Amniotic epithelial cell (primary cell): Measurements from ENCODE around the gene EGLN3.
A peak's percentile ranks its signal among the peaks of the same experiment; 100 is the strongest.
"Not testable (repeated sequence)": the region's sequence is repeated elsewhere in the genome, so short reads cannot be mapped to it uniquely, and the experiment has no call there.

Source experiments
- DNase-seq: peaks from one replicate; pipeline ENCODE4 v3.0.0-alpha.2; 2010; ENCODE audit warnings: low read depth

Gene EGLN3

DNA sequence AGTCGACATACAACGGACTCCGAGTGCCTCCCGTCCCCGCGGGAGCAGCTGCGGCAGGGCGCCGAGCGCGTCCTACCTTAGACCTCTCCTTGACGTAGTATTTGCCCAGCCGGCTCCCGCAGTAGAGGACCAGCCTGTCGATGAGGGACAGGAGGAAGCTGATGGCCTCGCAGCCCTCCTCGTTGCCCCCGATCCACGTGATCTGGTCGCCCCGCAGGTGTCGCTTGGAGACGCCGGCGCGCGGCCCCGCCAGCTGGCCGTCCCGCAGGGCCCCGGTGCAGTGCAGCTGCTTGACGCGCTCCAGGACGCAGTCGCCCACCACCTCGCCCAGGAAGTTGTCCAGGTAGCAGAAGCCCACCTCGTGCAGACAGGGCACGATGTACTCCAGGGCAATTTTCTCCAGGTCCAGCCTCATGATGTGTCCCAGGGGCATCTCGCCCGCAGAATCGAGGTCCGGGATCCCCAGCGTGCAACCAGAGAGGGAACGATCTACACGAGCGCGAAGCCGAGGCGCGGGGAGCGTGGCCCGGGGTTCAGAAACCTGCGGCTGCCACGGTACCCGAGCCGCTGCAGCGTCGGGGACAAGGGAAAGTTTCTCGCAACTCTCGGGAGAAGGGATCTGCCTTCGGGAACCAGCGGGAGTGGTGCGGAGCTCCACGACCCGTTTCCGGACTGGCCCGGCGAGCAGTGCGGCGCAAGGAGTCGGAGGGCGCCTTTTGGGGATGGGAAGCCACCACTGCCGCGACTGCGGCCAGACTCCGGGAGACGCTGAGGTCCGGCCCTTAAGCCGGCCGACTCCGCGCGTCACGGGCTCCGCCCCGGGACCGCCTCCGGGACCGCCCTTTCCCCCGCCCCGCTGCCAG lies at the start of gene EGLN3:
TSS of gene EGLN3 (minus strand) at position 755 of the 863 bp plus-strand sequence. CDS start at position 433, 322 bp downstream.
- peak; percentile 37 for DNase-seq

DNA sequence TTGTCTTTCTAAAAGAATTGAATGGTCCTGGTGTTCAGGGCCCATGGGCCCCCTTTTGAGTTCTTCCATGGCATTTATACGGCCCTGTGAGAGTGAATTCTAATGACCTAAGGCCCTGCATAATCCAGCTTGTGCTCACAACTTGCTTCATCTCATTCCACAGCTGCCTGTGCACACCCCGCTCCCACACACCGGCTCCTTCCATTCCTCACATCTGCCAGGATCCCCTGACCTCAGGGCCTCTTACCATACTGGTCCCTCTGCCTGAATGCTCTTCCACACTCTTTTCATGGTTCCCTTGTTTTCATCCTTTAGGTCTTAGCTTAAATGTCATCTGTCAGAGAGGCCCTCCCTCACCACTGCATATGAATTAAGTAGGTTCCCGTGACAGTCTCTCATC lies 49.5 kb upstream of the EGLN3 start:
- DNase-seq = peak; percentile 46

DNA sequence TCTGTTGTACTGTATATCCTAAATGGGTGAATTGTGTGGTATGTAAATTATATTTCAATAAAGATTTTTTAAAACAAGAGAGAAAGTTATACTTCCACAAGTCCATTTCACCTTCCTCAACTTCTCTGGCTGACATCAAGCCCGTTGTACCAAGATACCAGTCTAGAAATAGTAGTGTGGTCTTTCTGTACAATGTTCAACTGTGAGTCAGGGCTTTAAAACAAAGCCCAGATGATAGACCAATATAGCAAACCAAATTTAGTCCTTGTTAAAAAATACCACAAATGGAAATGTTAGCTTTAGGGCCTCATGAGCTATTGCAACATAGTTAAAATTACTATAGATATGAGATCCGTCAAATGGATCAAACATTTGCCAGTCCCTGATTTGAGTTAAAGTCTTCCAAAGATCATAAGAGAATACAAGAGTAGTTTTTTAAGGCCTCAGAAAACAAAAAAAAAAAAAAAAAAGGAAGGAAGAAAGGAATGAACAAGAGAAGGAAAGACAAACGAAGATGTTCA lies 49.0 kb upstream of the EGLN3 start:
- peak; percentile 27 for DNase-seq

DNA sequence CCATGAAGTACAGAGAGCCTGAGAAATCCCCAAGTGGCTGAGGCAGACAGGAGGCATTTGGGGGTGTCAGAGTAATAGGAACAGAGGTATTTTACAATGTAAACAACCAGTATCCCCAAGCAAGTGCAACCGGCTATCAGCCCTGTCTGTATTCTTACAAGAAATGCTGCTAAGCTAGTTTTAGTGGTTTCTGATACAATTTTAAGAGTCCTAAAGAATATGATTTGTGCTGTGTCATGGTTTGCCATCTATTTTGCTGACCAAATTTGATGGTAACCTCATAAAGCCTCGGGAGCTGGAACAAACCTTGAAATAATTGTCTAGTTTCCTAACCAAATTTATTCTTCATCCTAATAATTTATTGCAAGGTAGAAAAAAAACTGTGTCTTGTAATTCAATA lies 46.7 kb upstream of the EGLN3 start:
- no peak for DNase-seq

DNA sequence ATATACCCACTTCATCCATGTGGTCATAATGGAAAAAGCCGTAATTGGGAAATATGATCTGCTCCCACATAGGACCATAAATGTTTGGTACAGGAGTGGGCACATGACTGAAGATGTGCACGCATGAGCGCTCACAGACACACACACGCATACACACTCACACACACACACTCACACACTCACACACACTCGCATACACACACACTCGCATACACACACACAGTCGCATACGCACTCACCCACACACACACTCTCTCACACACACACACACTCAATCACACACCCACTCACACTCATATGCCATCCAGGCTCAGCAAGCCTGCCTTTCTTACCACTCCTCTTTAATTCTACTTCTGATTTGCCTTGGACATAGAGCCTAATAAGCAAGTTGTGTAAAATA lies 45.6 kb upstream of the EGLN3 start:
- no peak for DNase-seq

DNA sequence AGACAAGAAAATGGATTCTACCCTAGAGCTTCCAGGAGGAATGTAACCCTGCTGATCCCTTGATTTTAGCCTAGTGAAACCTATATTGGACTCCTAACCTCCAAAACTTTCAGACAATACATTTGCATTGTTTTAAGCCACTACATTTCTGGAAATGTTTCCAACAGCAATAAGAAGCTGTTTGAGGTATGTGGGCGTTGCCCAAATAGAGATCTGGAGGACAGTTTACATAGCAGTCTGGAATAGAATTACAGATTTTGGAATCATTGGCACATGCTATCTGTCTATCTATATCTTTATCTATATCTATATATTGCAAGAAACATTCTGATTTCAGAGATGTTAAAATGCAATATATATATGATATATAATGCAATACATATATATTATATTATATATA lies 42.4 kb upstream of the EGLN3 start:
- no peak for DNase-seq

DNA sequence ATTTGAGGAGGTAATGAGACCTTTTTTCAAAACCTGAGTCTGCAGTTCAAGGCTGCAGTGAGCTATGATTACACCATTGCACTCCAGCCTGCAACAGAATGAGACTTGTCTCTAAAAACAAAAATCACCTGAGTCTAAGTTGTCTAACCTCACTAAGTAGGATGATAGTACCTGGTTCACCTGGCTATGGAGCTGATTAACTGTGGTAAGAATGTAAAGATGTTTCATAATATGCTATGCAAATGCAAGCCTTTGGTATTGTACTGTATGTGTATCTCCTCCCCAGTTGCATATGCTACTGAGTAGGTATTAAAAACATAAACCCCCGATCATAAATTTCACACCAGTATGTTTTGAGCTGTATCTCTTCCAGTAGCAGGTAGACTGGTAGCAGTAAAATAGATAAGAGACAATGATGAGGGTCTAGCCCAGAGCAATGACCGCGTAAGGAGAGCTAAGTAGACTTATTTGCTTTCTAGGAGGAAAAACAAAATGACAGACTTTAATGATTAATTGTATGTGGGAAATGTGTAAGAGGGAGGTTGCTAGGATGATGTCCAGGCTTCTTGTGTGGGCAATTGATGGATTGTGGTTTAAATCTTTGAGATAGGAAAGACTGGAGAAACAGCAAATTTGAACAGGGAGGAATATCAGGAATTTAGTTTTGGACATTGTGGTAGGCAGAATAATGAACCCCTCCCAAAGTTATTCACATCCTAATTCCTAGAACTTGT lies 41.6 kb upstream of the EGLN3 start:
- peak; percentile 44 for DNase-seq

GRCh38 chr14:33990790-33991189 lies 39.9 kb upstream of the EGLN3 start:
- DNase-seq = no peak

GRCh38 chr14:33987565-33988080 lies 36.7 kb upstream of the EGLN3 start:
- DNase-seq = no peak

DNA sequence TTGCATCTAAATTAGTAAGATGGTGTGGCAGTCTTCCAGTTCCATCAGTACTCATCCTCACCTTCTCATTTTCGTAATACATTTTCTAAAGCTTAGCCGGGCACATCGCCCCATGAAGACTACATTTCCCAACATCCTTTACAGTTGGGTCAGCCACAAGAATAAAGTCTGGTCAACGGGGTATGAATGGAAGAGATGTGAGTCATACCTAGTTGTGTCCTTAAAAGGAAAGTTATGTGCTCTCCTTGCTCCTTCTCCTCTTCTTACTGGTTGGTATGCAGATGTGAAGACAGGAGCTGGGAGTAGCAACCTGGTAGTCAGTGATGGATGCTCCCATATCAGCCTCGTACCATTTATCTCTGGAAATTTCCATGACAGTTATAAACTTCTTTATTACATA lies 35.9 kb upstream of the EGLN3 start:
- peak; percentile 98 for DNase-seq

- DNase-seq = no peak
These were observed 34.4 kb upstream of the EGLN3 start for GRCh38 chr14:33985242-33985641.

GRCh38 chr14:33979613-33980276 lies 28.9 kb upstream of the EGLN3 start:
- no peak for DNase-seq

DNA sequence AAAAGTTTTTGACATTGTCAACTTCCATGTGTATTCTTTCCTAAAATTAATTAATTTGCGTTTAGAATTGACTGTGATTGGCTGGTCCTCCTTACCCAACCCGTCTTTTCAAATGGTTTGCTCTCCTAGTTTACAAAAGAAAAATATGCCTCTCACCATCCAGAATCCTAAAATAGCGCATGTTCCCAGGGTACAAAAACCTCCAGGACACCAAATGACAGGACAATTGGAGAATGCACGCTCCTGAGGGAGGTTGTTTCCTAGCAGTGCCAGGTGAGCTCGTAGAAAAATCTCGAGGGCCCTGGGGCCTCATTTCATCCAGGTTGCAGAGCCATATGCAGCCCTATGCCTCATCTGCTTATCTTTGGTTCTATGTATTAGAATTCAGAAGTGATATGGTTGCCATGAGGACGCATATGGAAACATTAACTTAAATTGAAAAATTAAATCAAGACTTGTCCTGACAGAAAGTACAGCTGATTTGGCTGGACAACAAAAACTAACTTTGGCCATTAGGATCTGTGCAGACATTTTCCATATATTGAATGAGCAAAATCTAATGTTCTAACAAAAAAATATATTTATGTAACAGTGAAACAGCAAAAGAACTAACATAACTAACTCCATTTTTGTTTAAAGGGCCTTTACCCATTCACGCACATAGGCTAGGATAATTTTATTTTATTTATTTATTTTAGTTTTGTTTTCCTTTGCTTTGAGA lies 28.2 kb upstream of the EGLN3 start:
- DNase-seq = no peak

DNA sequence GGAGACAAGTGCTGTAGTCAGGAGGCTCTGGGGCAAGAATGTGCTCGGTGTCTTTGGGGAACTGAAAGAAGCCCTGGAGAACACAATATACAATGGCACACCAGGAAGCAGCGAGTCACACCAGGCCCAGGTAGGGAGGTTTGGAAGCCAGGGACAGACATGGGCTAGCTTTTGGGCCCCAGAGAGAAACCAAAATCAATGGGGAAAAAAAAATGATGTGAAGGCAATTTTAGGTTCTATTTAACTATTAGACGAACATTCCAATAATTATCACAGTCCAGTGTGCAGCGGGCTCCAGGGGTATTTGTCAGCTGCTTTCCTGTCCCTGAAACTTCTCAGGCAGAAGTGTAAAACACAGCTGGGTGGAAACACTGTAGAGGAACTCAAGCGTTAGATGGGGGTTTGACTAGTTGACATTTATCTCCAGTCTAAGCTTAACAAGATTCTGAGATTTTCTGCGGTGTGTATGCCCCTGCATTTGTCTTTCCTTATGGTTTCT lies 21.8 kb upstream of the EGLN3 start:
- DNase-seq = no peak

DNA sequence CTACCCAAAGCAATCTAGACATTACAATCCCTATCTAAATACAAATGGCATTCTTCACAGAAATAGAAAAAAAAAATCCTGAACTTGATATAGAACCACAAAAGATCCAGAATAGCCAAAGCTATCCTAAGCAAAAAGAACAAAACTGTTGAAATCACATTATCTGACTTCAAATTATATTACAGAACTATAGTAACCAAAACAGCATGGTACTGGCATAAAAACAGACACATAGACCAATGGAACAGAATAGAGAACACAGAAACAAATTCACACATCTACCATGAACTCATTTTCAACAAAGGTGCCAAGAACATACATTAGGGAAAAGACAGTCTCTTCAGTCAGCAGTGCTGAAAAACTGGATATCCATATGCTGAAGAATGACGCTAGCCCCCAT lies 19.0 kb upstream of the EGLN3 start:
- DNase-seq = not testable (repeated sequence)

DNA sequence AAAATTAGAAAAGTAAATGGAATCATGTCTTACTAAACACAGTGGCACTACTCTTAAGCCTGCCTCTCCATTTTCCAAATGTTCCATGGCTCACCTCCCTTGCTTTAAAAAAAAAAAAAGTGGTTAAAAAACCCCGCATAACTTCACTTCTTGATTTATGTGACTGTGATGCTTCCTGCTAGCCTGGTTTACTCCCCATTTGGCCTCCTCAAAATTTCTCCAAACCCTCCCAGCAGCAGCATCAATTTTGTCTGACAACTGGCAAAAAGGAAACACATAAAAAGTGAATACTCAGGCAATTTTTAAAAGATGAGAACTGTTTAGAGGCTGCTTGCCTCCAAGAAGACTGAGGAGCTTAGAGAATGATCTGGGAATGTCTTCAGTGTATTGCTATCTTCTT lies 17.8 kb upstream of the EGLN3 start:
- DNase-seq = no peak

GRCh38 chr14:33967138-33967537 lies 16.3 kb upstream of the EGLN3 start:
- no peak for DNase-seq

DNA sequence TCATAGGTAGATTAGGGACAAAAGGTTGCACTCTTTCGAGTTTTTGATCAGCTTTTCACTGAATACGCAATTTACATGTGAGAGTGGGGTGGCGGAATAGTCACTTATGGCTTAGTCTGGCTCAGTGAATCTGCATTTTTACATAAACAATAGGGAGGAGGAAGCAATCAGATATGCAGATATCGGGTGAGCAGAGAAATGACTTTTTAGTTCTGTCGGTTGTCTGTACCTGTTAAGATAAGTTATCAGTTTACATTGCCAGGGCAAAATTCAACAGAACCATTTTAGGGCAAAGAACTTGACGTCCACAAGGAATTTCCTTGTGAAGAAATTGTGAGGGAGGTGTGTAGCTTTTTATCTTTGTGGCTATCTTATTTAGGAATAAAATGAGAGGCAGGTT lies 15.4 kb upstream of the EGLN3 start:
- no peak for DNase-seq

- DNase-seq = no peak
These were observed 13.9 kb upstream of the EGLN3 start for GRCh38 chr14:33964599-33965317.

GRCh38 chr14:33963892-33964291 lies 13.0 kb upstream of the EGLN3 start:
- no peak for DNase-seq

- not testable (repeated sequence) for DNase-seq
These were observed 11.6 kb upstream of the EGLN3 start for GRCh38 chr14:33962466-33962865.
